ENCODE data around the gene HNRNPA2B1.
"Not testable (repeated sequence)": the region's sequence is repeated elsewhere in the genome, so short reads cannot be mapped to it uniquely, and the experiment has no call there.

Gene HNRNPA2B1

GRCh38 chr7:26147646-26148306 lies 52.8 kb downstream of the HNRNPA2B1 start:
- H3K36me3 ChIP-seq (ENCODE audit: control insufficient read depth, low read depth, low read length); H3K4me3 ChIP-seq (ENCODE audit: low read length); H3K4me1 ChIP-seq (ENCODE audit: control insufficient read depth, low read depth, low read length); H3K27me3 ChIP-seq (ENCODE audit: control insufficient read depth, insufficient read depth, low read length); H3K27ac ChIP-seq (ENCODE audit: low read length); H3K9ac ChIP-seq (ENCODE audit: low read length); H3K9me3 ChIP-seq (ENCODE audit: control insufficient read depth, low read depth, low read length): not testable (repeated sequence)

- no peaks in the 10 kb centered on the region for H3K9me3 ChIP-seq (ENCODE audit: control insufficient read depth, low read depth, low read length)
- H3K9ac ChIP-seq (ENCODE audit: low read length) = no peak overlapping the region
- H3K4me1 ChIP-seq (ENCODE audit: control insufficient read depth, low read depth, low read length) = peaks cover 9% of the 10 kb centered on the region
- H3K27me3 ChIP-seq (ENCODE audit: control insufficient read depth, insufficient read depth, low read length) = no peaks in the 10 kb centered on the region
- H3K36me3 ChIP-seq (ENCODE audit: control insufficient read depth, low read depth, low read length) = no peaks in the 10 kb centered on the region
- H3K4me3 ChIP-seq (ENCODE audit: low read length) = no peak overlapping the region
- no peak overlapping the region for H3K27ac ChIP-seq (ENCODE audit: low read length)
Observed at GRCh38 chr7:26147030-26147429, 53.5 kb downstream of the HNRNPA2B1 start.

GRCh38 chr7:26145238-26145637 lies 55.3 kb downstream of the HNRNPA2B1 start:
- Histone ChIP-seq H3K9me3 (ENCODE audit: control insufficient read depth, low read depth, low read length) (no peaks in the 10 kb centered on the region), H3K27me3 (ENCODE audit: control insufficient read depth, insufficient read depth, low read length) (no peaks in the 10 kb centered on the region), H3K36me3 (ENCODE audit: control insufficient read depth, low read depth, low read length) (no peaks in the 10 kb centered on the region), H3K4me3 (ENCODE audit: low read length) (no peak overlapping the region), H3K9ac (ENCODE audit: low read length) (no peak overlapping the region), H3K4me1 (ENCODE audit: control insufficient read depth, low read depth, low read length) (no peaks in the 10 kb centered on the region), H3K27ac (ENCODE audit: low read length) (no peak overlapping the region)

GRCh38 chr7:26144184-26145080 lies 56.1 kb downstream of the HNRNPA2B1 start:
- no peaks in the 10 kb centered on the region for H3K4me1 ChIP-seq (ENCODE audit: control insufficient read depth, low read depth, low read length)
- H3K36me3 ChIP-seq (ENCODE audit: control insufficient read depth, low read depth, low read length) = no peaks in the 10 kb centered on the region
- H3K9ac ChIP-seq (ENCODE audit: low read length) = no peak overlapping the region
- no peak overlapping the region for H3K27ac ChIP-seq (ENCODE audit: low read length)
- H3K27me3 ChIP-seq (ENCODE audit: control insufficient read depth, insufficient read depth, low read length) = no peaks in the 10 kb centered on the region
- no peak overlapping the region for H3K4me3 ChIP-seq (ENCODE audit: low read length)
- H3K9me3 ChIP-seq (ENCODE audit: control insufficient read depth, low read depth, low read length) = no peaks in the 10 kb centered on the region

- Histone ChIP-seq H3K36me3 (ENCODE audit: control insufficient read depth, low read depth, low read length) (no peaks in the 10 kb centered on the region), H3K9me3 (ENCODE audit: control insufficient read depth, low read depth, low read length) (no peaks in the 10 kb centered on the region), H3K4me1 (ENCODE audit: control insufficient read depth, low read depth, low read length) (no peaks in the 10 kb centered on the region), H3K27me3 (ENCODE audit: control insufficient read depth, insufficient read depth, low read length) (no peaks in the 10 kb centered on the region), H3K4me3 (ENCODE audit: low read length) (no peak overlapping the region), H3K27ac (ENCODE audit: low read length) (no peak overlapping the region), H3K9ac (ENCODE audit: low read length) (no peak overlapping the region)
Observed at GRCh38 chr7:26143298-26144048, 57.1 kb downstream of the HNRNPA2B1 start.

- Histone ChIP-seq H3K9ac (ENCODE audit: low read length) (no peak overlapping the region), H3K4me1 (ENCODE audit: control insufficient read depth, low read depth, low read length) (no peaks in the 10 kb centered on the region), H3K4me3 (ENCODE audit: low read length) (no peak overlapping the region), H3K27me3 (ENCODE audit: control insufficient read depth, insufficient read depth, low read length) (no peaks in the 10 kb centered on the region), H3K9me3 (ENCODE audit: control insufficient read depth, low read depth, low read length) (no peaks in the 10 kb centered on the region), H3K36me3 (ENCODE audit: control insufficient read depth, low read depth, low read length) (no peaks in the 10 kb centered on the region), H3K27ac (ENCODE audit: low read length) (no peak overlapping the region)
Observed at GRCh38 chr7:26141077-26141476, 59.5 kb downstream of the HNRNPA2B1 start.

GRCh38 chr7:26140380-26140779 lies 60.2 kb downstream of the HNRNPA2B1 start:
- Histone ChIP-seq H3K4me3 (ENCODE audit: low read length) (no peak overlapping the region), H3K36me3 (ENCODE audit: control insufficient read depth, low read depth, low read length) (no peaks in the 10 kb centered on the region)

More at GRCh38 chr7:26140380-26140779, 60.2 kb downstream of the HNRNPA2B1 start:
- Histone ChIP-seq H3K27me3 (ENCODE audit: control insufficient read depth, insufficient read depth, low read length) (no peaks in the 10 kb centered on the region), H3K9me3 (ENCODE audit: control insufficient read depth, low read depth, low read length) (no peaks in the 10 kb centered on the region), H3K4me1 (ENCODE audit: control insufficient read depth, low read depth, low read length) (no peaks in the 10 kb centered on the region), H3K27ac (ENCODE audit: low read length) (no peak overlapping the region), H3K9ac (ENCODE audit: low read length) (no peak overlapping the region)

All from iPS-18a (cell line).